Measurements from ENCODE around the gene HAPSTR1. TPM values are rescaled to one million over a fixed set of nuclear protein-coding genes. Genes with fewer than 3 reads are reported as not detected.

HAPSTR1 gene
- total RNA-seq, 1 experiment from 2014 or later = 85.2 TPM

DNA sequence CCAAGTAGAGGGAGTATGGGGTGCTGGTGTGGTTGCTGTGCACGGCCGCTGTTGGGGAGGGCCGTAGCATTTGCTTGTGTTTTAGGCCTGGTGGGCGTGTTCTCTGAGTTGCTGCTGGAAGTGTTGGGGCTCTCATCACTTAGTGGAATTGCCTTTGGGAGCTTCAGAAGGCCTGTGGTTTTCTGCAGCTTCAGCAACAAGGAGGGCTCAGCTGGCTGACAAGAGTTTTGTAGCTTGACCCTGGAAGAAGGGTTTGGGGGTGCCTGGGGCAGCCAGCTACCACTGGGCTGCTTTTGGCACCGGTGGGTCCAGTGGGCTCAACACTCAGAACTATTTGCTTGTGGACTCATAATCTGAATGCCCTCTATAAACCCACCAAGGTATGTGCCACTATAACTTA lies 30.9 kb downstream of the HAPSTR1 start:
- DNase-seq = no peak
- TF ChIP-seq, protein P1, sequence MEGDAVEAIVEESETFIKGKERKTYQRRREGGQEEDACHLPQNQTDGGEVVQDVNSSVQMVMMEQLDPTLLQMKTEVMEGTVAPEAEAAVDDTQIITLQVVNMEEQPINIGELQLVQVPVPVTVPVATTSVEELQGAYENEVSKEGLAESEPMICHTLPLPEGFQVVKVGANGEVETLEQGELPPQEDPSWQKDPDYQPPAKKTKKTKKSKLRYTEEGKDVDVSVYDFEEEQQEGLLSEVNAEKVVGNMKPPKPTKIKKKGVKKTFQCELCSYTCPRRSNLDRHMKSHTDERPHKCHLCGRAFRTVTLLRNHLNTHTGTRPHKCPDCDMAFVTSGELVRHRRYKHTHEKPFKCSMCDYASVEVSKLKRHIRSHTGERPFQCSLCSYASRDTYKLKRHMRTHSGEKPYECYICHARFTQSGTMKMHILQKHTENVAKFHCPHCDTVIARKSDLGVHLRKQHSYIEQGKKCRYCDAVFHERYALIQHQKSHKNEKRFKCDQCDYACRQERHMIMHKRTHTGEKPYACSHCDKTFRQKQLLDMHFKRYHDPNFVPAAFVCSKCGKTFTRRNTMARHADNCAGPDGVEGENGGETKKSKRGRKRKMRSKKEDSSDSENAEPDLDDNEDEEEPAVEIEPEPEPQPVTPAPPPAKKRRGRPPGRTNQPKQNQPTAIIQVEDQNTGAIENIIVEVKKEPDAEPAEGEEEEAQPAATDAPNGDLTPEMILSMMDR (conservative IDR thresholded peaks at IDR 0.05) = no peak
- Histone ChIP-seq H2AK5ac (ENCODE audit: insufficient read length, low read length) (no peak overlapping the region), H2AFZ (ENCODE audit: low read length) (no peak overlapping the region), H3K56ac (ENCODE audit: insufficient read length, low read depth, low read length) (no peak overlapping the region), H2BK12ac (ENCODE audit: insufficient read length, low read depth, low read length) (no peak overlapping the region), H2BK5ac (ENCODE audit: insufficient read length, low read length) (no peak overlapping the region), H2BK20ac (ENCODE audit: low read depth, low read length, poor library complexity, severe bottlenecking) (no peak overlapping the region), H2BK15ac (ENCODE audit: low read depth, low read length) (no peak overlapping the region), H3T11ph (ENCODE audit: low read length) (no peak overlapping the region), H3K4me2 (ENCODE audit: insufficient read depth, insufficient read length, low read length) (no peak overlapping the region), H4K8ac (replicated peaks; ENCODE audit: insufficient read length, low read depth, low read length) (no peak overlapping the region), H3K9ac (ENCODE audit: extremely low read depth, insufficient read length, low read length) (no peak overlapping the region), H4K20me1 (ENCODE audit: control insufficient read depth, insufficient read depth, insufficient read length) (no peaks in the 10 kb centered on the region), H3K23ac (ENCODE audit: insufficient read length, low read depth, low read length) (no peak overlapping the region), H3K9me3 (ENCODE audit: control insufficient read depth, low read depth, low read length) (no peaks in the 10 kb centered on the region), H3K79me2 (ENCODE audit: insufficient read depth, low read length) (no peaks in the 10 kb centered on the region), H2BK120ac (ENCODE audit: low read depth, low read length, poor library complexity, severe bottlenecking) (no peak overlapping the region), H4K91ac (ENCODE audit: insufficient read length, low read depth, low read length) (no peak overlapping the region), H3K27me3 (ENCODE audit: insufficient read depth, low read length) (no peaks in the 10 kb centered on the region), H3K4ac (ENCODE audit: low read depth, low read length) (no peak overlapping the region), H3K4me1 (ENCODE audit: insufficient read depth, low read length) (peaks cover 4% of the 10 kb centered on the region; the same call in 1 of the 2 replicates), H3K79me1 (ENCODE audit: insufficient read depth, low read depth, low read length, poor library complexity, severe bottlenecking) (no peaks in the 10 kb centered on the region), H3K27ac (ENCODE audit: insufficient read length, low read depth, low read length) (no peak overlapping the region), H3K18ac (ENCODE audit: insufficient read length, low read depth, low read length) (no peak overlapping the region), H4K5ac (ENCODE audit: insufficient read length, low read depth, low read length) (no peak overlapping the region), H3K23me2 (ENCODE audit: insufficient read length, low read depth, low read length, poor library complexity, severe bottlenecking) (no peaks in the 10 kb centered on the region), H3K14ac (ENCODE audit: insufficient read depth, low read length) (no peak overlapping the region)
- no CpG with 5 or more reads among the region's 5 CpGs for WGBS (ENCODE audit: extremely low coverage, insufficient read length, low lambda C conversion rate)
- Mint-ChIP-seq H3K36me3 (ENCODE audit: insufficient read depth in 1 of 3, low read depth in 3 of 3) (peaks cover 24 to 39% (median 38%) of the 10 kb centered on the region in 3 experiments; a peak in 6 of 7 replicates), H3K27me3 (ENCODE audit: low read depth) (no peaks in the 10 kb centered on the region), H3K4me1 (peaks cover 18 to 26% of the 10 kb centered on the region in 2 experiments), H3K27ac (peak overlapping the region in 1 of 3 experiments; percentile 44; a peak in 1 of 7 replicates), H3K9me3 (no peaks in the 10 kb centered on the region), H3K4me3 (no peak overlapping the region)

All from H9 (cell line).